HG02973 (cell line): Measurements from ENCODE around the gene CDHR2.
A peak's percentile ranks its signal among the peaks of the same experiment; 100 is the strongest.
"Not testable (repeated sequence)": the region's sequence is repeated elsewhere in the genome, so short reads cannot be mapped to it uniquely, and the experiment has no call there.

Experiments
- ATAC-seq: cut with Tn5 transposase; IDR thresholded peaks from one replicate; pipeline ENCODE4 v1.9.1; 2021; ENCODE audit warnings: moderate library complexity; ENCODE audit not compliant: unreplicated experiment

Gene CDHR2

DNA sequence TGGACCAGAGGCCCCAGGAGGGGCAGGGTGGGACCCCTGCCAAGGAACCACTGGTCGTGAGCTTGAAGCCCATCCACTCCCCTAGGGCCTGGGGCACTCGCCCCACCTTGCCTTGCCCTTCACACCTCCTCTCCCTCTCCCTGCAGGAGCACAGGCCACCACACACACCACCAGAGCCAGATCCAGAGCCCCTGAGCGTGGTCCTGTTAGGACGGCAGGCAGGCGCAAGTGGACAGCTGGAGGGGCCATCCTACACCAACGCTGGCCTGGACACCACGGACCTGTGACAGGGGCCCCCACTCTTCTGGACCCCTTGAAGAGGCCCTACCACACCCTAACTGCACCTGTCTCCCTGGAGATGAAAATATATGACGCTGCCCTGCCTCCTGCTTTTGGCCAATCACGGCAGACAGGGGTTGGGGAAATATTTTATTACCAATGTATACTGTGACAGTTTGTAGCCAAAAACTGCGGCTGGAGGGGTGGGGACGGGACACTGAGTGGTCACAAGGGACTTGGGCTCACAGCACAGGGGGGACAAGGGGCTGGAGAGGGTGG lies 46.3 kb downstream of the CDHR2 start:
- no peak for ATAC-seq

DNA sequence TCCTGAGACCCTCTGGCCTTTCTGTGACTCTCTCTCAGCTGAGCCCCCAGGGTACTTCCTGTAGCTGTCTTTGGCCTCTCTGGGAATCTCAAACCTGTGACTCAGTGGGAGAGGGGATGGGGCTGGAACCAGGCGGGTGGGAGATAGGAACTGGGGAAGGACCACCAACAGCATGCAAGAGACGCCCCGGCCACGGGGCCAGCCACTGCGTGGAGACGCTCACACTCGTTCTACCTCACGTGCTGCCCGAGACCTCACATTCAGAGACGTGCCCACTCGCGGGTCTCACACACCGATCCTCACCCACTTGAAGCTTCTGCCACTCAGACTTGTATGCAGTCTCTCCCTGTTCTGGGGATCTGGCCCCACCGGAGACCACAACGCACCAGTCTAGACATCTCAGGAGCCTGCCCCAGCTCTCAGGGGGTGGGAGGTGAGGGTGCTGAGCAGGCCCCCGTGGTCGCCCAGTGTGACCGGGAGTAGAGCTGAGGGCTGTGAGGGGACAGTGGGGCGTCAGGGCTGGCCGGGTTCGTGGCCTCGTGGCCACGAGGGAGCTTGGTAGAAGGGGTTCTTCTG lies 47.0 kb downstream of the CDHR2 start:
- no peak for ATAC-seq

DNA sequence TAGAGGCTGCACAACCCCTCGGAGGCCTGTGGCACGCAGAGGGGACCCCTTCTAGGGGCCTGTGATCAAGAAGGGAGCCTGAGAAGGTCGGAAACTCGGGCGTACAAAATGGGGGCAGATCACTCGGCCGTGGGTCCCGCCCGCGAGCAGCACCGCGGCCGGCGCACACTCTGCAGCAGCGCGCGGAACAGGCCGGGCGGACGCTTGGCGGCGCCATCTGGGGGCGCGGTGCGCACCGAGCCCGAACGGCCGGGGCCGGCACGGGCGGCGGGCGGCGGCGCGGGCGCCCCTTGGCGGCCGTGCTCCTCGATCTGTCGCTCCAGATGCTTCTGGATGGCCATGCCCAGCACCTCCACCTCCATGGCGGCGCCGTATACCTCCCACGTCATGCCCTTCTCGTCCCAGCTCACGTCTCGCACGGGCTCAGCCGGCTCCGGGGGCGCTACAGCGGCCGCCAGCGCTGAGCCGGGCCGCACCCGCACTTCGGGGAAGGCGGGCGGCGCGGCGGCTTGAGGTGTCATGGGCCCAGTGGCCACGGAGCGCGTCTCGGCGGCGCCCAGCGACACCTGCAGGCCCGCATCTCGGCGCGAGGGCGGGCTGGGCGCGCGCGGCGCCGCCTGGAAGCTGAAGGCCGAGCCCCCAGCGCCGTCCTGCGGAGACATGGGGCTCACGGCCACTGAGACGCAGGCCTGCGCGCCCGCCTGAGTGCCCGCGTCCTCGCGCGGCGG lies 47.7 kb downstream of the CDHR2 start:
- no peak for ATAC-seq

DNA sequence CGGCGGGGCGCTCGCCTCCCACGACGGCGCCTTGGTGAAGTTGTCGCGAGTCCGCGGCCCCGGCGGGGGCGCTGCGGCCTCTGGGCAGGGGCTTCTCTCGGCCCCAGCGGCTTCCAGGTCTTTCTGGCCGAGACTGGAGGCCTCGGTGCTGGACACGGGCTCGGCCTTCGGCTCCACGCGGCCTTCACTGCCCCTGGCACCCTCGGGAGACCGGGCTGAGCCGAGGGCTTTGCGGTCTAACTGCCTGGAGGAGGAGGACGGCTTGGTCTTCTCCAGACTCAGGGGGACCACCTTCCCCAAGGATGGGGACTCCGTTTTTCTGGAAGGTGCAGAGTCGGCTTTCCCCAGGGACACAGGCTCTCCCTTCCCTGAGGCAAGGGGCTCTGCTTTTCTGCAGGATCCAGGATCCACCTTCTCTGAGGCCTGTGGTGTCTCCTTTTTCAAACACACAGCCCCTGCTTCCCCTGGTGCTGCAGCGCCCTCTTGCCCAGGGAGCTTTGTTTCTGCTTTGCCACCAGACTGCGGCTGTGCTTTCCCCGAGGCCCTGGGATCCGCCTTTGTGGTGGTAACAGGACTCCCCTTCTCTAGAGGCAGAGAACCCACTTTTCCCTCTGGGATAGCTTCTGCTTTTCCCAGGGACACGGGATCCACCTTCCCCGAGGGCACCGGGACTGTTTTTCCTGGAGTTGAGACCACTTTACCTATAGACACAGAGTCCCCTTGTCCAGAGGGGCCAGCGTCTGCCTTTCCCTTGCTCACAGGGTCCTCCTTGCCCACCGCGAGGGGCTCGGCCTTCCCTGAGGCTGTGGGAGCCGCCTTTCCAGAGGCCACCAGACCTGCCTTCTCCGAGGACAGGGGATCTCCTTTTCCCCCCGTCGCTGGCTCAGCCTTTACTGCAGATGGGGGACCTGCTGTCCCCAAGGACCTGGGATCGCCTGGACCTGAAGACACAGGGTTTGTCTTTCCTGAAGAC lies 48.6 kb downstream of the CDHR2 start:
- ATAC-seq = no peak

DNA sequence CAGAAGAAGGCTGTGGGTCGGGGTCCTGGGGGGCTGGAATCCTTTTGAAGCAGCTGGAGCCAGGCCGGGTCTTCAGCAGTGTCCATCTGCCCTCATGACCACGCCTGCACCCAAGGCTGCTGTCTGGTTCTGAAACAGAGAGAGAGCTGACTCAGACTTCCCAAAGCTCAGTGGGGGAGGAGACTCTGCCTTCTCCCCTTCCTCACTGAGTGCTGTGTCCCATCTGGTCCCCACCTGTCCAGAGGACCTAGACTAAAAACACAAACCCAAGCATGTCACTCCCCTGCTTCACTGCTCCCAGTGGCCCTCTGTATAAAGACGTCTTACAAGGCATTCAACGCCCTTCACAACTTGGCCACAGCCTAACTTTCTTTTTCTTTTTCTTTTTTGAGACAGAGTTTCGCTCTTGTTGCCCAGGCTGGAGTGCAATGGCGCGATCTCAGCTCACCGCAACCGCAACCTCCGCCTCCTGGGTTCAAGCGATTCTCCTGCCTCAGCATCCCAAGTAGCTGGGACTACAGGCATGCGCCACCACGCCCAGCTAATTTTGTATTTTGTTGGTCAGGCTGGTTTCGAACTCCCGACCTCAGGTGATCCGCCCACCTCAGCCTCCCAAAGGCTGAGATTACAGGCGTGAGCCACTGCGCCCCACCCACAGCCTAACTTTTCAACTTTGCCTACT lies 50.7 kb downstream of the CDHR2 start:
- not testable (repeated sequence) for ATAC-seq

DNA sequence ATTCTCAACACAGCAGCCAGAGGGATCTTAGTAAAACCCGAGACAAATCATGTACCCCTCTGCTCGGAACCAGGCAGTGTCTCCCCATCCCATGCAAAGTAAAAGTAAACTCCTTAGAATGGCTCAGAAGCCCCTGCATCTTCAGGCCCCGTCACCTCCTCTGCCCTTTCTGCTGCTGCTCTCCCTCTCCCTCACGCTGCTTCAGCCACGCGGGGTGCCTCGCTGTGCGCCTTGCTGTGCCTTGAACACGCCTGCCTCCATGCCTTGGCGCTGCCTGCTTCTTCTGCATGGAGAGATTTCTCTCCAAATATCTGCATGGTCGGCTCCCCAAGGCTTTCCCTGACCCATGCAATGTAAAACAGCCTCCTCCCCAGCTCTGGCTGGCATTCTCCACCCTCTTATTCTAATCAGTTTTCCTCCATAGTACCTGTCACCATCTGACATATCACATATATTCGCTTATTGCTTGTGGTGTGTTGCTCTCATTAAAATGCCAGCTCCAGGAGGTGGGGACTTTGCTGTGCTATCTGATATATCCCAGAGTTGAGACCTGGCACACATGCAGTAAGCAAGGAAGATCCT lies 52.9 kb downstream of the CDHR2 start:
- no peak for ATAC-seq

DNA sequence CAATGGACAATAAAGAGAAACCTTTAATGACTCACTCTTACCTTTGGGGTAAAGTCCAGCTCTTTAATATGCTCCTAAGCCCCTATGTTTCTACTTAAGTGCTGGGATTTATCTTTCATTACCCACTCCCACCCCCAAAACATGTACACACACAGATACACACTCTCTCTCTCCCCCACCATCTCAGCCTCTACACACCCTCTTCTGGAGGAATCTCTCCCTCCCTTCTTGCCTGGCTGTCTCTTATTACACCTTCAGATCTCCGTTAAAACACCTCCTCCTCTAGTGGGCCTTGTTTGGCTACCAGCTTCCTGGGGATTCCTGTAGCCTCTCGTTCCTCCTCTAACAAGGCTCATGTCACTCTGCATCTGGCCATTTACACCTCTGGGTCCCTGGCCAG lies 53.9 kb downstream of the CDHR2 start:
- no peak for ATAC-seq

DNA sequence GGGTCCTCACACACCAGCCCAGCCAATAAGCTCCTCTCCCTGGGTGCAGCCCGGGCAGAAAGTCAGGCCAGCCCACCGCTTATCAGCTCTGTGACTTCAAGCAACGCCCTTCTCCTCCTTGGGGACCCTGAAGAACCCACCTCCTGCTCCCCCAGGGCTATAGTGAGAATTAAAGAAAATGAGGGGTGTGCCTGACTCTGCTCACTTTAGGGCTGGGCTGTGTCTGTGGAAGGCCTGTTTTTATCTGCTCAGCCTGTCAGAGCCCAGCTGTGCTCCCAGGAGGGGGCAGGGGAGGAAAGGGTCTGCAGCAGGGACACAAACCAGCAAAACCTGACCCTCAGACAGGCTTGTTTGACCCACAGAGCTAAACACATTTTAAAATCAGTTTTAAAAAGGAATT lies 56.9 kb downstream of the CDHR2 start:
- ATAC-seq = no peak

DNA sequence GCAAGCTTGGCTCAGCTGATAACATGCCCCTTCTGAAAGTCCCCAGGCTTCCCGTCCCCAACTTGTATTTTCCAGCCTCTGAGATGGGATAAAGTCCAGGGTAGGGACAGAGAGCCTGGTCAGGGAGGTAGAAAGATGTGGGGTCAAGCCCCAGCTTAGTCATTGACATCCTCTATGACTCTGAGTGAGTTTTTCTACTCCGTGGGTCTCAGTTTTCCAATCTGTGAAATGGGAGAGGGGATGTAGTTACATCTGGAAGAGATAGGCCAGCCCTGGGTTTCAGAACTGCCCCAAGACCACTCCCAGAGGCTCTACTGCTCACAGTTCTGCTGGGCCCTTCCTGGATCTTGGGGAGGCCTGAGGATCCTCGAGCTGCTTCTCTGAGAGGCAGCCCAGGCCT lies 57.7 kb downstream of the CDHR2 start:
- ATAC-seq = no peak

DNA sequence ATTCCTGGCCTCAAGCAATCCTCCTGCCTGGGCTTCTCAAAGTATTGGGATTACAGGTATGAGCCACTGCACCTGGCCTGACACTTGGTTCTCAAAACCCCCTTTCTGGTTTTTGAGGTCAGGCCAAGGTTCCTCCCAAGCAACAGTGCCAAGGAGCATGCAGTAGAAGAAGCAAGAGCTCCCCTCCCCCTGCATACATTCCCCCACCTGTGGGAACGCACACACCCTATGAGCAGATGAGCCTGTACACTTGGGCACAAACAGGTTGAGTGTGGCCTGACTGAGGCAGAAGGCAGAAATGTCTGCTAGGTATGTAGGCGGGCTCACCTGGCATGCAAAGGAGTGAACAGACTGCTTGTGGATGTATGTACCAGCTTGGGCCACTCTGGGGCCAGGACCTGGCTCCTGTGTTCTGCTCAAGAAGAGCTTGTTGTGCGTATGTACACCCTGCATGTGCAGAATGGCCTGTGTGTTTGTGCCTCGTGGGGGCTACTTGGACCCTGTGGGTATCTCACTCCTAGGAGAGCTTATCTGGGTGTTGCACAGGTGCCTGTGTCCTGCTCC lies 59.1 kb downstream of the CDHR2 start:
- no peak for ATAC-seq

DNA sequence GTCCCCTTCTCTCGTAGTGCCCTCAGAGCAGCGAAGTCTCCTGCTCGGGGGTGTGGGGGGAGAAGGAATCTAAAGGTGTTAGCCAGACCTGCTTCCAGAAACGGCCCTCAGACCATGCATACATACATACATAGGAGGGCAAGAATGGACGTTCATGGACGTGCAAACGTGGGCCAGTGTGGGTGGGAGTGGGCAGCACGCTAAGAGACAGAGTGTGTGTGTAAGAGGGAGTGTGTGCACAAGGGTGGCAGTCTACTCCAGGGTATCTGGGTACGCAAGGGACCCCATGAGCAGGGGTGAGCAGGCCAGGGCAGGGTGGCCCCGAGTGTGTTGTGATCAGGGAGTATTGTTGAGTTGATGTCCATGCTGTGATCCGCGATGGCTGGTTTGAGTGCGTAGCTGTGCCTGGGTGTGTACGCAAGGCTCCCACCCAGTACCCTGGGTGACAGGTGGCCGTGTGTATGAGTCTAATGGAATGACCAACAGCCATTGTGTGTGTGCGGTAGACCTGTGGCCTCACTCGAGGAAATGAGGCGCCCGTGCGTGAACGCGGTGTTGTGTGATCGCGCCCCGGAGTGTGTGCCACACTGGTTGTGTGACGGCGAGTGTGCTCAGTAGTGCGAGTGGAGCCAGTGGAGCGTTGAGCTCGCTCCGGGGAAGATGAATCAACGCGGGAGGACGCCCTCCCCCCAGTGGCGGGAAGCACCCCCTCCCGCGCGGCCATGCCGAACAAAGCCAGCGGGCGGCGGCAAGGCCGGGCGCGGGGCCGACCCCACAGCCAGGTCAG lies 60.0 kb downstream of the CDHR2 start:
- ATAC-seq = no peak

DNA sequence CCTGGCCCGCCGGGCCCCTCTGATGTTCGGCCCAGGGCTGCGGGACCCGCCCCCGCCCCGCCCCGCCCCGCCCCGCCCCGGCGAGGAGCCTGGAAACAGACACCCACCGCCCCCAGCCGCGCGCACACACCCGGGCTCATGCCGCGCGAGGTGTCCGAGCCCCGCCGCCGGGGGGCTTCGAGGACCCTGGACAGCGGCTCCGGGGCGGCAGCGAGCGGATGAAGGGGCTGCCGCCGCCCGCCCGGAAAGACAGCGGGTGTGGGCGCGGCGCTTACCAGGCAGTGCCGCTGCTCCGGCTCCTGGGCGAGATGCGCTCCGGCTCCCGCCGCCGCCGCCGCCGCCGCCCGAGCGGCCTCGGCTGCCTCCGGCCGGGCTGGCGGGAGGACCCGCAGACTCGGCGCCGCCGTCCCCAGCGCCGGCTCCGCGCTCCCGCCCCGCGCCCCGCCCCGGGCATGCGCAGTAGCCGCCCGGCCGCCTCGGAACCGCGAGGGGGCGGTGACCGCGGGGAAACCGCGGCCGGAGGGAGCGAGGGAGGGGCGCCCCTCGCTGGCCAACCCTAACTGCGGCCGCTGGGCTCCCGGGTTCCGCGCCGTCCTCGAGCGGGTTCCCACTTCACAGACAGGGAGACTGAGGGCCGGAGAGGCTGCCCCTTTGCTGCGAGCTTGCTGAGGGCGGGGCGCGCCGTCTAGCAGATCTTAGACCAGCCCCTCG lies 60.7 kb downstream of the CDHR2 start, which contains the start of gene GPRIN1:
TSS of gene GPRIN1 (minus strand) at position 433 of the 711 bp plus-strand sequence. CDS start 10,322 bp downstream, outside the sequence.
- peak; percentile 71 for ATAC-seq

DNA sequence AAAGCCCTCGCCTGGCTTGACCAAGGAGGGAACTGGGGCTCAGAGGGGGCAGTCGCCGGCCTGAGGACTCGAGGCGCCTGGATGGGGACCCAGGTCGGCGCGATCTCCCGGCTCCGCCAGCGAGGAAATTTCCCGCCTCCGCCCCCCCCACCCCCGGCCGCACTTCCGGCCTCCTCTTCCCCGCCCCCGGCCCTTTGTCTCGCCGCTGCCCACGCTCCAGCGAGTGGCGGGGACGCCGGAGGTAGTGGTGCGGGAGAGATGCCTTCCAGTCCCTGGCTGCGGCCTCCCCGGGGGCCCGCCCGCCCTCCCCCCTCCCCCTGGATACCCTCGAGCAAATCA lies 61.3 kb downstream of the CDHR2 start:
- ATAC-seq = no peak

DNA sequence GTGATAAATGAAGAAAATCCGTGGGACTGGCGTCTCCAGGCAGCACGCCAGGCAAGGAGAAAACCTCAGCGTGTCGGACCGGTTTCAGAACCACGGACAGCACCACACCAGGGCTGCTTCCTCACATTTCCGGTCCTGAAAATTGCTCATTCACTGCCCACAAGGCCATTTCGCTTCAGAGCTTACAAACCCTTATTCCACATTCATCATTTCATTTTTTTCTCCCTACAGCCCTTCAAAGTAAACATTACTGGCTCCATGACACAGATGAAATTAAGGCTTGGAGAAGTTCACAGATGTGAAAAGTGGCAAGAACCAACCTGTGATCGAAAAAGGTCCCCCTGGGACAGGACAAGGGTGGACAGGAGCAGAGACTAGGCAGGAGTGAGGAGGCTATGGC lies 62.3 kb downstream of the CDHR2 start:
- no peak for ATAC-seq

DNA sequence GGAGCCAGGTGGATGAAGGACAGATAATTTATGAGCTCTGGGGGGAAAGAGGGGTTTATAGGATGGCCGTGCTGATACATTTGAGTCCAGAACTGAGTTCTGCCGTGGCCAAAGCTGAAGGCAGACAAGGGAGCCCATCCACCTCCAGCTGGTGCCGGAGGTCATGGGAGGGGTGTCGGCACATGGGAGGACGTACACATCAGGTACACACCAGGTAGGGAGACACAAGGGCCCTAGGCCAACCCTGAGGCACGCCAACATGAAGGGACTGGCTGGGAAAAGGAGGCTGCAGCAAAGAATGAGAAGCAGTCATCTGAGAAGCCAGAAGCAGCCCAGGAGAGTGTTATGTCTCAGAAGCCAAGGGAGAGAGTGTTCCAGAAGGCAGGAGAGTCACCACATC lies 62.9 kb downstream of the CDHR2 start:
- ATAC-seq = no peak

DNA sequence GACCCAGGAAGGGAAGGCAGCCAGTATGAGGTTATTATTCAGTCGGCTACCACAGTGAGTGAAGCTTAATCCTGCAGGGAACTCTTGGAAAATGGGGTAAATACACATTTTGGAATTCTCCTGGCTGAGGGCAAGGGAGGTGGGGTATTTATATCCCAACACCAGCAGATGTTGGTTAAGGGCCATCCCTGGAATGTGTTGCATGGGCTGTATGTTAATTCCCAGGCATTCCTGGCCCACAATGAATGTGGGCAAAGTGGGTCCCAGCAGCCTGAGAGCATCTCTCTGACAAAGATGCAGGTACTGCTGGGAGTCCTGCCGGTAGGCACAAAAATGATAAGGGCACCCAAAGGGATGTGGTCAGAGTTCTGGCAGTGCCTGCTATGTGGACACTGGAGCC lies 63.7 kb downstream of the CDHR2 start:
- ATAC-seq = no peak

DNA sequence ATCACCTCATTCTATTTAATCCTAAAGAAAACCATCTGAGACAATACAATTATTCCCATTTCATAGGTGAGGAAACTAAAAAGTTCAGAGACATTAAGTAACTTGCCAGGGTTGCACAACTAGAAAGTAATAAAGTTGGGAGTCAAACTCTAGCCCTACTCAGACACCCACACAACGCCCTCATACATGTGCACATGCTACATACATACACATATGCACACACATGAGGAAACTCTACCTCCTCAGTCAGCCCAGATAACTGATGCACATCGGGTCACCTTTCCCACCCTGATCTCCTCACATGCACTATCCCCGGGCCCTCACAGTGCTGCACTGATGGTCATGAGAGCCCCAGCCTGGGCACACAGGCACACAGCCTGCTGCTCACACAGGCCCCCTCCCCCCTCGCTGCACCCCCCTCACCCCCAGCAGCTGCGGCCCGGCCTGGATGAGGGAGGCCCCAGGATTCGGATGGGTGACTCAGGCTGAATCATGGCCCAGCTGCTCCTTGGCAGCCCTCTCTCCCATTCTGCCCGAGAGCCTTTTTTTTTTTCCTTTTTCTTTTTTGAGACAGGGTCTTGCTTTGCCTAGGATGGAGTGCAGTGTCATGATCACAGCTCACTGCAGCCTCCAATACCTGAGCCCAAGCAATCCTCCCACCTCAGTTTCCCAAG lies 65.8 kb downstream of the CDHR2 start:
- no peak for ATAC-seq

DNA sequence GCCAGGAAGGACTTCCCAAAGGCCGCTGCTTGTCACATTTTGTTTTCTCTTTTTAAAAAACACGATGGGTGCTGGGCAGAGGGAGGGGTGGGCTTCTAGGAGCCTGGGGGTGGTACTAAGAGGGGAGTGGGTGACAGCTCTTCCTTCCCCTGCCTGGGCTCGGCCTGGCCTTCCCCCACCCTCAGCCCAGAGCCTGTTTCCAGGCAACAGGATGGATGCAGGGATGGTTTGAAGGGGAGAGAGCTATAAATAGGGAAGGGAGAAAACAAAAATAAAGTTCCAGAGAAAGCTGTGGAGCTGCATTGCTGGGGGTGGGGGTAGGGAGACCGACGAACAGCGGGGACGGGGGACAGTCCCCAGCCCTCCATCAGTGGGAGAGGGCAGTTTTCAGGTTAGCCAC lies 67.4 kb downstream of the CDHR2 start:
- no peak for ATAC-seq
